Stimulated activated CD4-positive, alpha-beta T cell treated with anti-CD3 and anti-CD28 coated beads, Interleukin-2, amount 100 ng/mL, for 48 hours (primary cell): Measurements from ENCODE around the gene ZNF787.
"Not testable (repeated sequence)": the region's sequence is repeated elsewhere in the genome, so short reads cannot be mapped to it uniquely, and the experiment has no call there.

Experiments
- DNase-seq, 2 donors: peaks; one replicate each; pipeline ENCODE4 v3.0.0-alpha.2; 2020

ZNF787 gene

DNA sequence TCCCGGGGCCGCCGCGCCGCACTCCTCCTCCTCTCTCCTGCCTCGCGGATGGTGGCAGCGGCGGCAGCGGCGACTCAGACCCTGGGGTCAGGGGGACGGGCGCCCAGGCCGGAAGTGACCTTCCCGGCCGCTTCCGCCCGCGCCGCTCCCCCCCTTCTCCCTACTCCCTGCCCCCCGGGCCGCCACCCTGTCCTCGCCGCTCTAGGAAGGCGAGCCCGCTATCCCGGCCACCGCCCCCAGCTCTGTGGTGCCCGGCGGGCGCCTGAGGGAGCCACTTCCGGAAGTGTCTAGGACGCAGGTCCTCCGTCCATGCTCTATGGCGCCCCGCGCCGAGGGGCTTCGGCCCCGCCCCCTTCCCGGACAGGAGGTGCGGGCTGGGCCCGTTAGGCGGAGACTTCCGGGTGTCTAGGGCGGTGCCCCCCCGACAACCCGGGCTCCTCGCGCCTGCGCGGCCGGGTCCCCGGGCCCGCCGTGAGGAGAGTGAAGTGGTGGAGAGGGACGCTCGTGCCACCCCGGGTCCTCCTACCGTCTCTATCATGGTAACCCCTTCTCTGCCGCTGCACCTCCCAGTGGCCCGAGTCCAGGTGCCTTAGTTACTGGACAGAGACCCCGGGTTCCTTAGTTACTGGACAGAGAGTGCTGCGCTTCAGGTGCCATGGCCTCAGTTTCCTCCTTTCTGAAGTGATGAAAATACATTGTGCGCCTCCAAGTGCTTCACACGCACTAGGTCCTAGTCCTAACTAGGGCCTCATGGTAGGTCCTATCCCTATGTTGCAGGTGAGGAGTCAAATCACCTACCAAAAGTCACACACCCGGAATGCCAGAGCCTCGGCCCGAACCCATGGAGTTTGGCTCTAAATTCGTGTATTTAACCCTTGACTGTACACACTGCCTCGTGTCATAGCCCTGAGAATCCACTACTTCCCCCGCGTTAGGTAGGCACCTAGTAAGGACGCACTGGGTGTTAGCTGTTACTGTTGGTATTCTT, at the start of gene ZNF787:
Gene ZNF787, minus strand, starts transcription at position 116 of the 988 bp plus-strand sequence. CDS start 18,078 bp downstream, outside the sequence.
- peak; percentile 92 to 95 for DNase-seq

GRCh38 chr19:56170261-56170660, 49.2 kb upstream of the ZNF787 start:
- DNase-seq: no peak

GRCh38 chr19:56167064-56167578, 46.0 kb upstream of the ZNF787 start:
- no peak for DNase-seq

- no peak for DNase-seq
Observed at GRCh38 chr19:56163097-56163496, 42.0 kb upstream of the ZNF787 start.

- DNase-seq: peak in 1 of 2 donors; percentile 24
Observed at GRCh38 chr19:56162258-56162657, 41.2 kb upstream of the ZNF787 start.

GRCh38 chr19:56161534-56161933, 40.4 kb upstream of the ZNF787 start:
- DNase-seq: no peak

- DNase-seq: no peak
Observed at GRCh38 chr19:56159622-56160271, 38.7 kb upstream of the ZNF787 start.

GRCh38 chr19:56159009-56159559, 38.0 kb upstream of the ZNF787 start:
- no peak for DNase-seq

DNA sequence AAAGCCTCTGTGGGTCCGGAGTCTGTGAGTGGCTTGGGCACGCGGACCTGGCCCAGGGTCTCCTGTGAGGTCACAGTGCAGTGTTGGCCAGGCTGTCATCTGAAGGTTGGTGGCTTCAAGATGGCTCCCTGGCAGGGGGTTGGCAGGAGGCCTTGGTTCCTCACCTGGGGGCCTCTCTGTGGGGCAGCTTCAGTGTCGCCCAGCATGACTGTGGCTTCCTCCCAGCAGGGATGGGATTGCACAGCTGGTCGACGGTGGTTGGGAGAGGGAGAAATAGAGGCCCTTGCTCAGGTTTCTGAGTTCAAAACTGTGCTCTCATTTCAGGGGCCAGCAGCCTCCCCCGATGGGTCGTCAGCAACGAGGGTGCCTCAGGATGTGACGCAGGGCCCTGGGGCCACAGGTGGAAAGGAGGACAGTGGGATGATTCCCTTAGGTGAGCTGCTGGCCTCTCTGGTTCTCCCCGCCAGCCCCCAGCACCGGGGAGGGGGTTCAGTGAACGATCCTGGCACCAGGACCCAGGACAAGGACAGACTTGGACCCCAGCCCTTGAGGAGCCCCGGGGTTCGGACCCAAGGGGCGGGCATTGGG, 37.2 kb upstream of the ZNF787 start:
- DNase-seq: no peak

- no peak for DNase-seq
Observed at GRCh38 chr19:56156768-56157167, 35.7 kb upstream of the ZNF787 start.

- DNase-seq: no peak
Observed at GRCh38 chr19:56155124-56155687, 34.1 kb upstream of the ZNF787 start.

GRCh38 chr19:56153507-56153906, 32.4 kb upstream of the ZNF787 start:
- DNase-seq: no peak

DNA sequence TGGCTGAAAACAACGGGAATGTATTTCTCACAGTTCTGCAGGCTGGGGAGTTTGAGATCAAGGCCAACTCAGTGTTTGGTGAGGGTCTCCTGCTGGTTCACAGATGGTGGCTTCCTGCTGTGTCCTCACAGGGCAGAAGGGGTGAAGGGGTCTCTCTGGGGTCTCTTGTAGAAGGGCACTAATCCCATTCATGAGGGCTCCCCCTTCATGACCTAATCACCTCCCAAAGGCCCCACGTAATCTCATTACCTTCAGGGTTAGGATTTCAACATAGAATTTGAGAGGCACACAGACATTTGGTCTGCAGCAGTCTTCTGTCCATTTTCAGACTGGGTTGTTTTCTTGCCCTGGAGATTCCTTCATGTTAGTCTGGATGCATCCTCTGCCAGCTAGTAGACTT, 31.5 kb upstream of the ZNF787 start:
- no peak for DNase-seq

DNA sequence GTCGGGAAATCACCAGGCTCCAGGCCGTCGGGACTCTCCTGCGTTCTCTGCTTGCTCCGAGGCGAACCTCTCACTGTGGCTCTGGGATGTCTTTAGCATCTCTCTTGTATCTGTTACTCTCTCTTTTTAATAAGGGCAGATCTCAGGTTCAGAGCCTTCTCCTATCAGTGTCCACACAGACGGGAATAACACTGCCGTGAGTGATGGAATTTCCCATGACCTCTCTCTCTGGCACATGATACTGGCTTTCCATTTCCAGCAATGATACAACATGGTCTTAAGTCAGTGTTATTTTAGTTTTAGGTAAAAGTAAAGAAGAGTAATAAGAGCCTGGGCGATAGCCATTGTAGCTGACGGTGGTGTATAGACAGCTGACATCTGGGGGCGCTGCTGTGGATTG, 29.3 kb upstream of the ZNF787 start:
- no peak for DNase-seq

DNA sequence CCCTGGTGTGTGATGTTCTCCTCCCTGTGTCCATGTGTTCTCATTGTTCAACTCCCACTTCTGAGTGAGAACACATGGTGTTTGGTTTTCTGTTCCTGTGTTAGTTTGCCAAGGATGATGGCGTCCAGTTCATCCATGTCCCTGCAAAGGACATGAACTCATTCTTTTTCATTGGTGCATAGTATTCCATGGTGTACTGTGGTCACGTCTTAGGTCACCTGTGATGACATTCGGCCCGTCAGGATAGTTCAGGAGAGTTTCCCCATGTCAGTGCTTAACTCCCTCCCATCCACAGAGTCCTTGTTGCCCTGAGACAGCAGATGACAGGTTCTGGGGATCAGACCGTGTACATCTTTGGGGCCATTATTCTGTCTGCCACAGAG, 28.6 kb upstream of the ZNF787 start:
- no peak for DNase-seq

- not testable (repeated sequence) for DNase-seq
Observed at GRCh38 chr19:56148955-56149655, 28.0 kb upstream of the ZNF787 start.

DNA sequence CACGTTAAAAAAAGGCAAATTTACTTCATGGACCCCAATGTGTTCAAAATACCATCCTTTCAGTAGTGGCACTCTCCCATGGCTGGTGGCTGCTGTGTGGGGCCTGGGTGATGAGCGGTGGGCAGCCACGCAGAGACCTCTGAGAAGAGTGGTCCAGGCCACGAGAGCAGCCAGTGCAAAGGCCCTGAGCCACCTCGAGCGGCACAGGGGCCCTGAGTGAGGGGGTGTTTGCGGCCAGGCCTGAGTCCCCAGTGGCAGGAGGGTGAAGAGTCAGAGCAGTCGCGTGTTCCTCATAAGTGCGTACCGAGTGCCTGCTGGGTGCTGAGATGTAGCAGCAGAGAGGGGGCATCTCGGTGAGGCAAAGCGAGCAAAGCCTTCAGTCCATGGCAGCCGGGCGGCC, 27.0 kb upstream of the ZNF787 start:
- DNase-seq: no peak

DNA sequence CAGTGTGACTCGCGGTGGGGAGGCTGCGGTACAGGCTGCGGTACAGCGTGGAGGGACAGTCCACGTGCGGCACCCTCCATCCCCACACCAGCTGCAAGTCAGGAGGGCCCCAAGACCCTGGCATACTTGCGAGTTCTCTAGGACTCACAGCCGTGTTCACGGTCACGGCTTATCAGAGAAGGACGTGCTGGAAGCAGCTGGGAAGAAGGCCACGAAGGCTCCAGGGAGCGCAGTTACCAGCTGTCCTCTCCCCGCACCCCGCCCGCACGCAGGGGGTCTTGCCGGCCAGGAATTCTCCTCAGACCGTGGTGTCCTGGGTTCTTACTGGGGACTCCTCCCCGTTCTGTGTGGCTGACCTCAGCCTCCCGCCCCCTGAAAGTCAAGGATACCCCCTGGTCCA, 26.2 kb upstream of the ZNF787 start:
- no peak for DNase-seq

DNA sequence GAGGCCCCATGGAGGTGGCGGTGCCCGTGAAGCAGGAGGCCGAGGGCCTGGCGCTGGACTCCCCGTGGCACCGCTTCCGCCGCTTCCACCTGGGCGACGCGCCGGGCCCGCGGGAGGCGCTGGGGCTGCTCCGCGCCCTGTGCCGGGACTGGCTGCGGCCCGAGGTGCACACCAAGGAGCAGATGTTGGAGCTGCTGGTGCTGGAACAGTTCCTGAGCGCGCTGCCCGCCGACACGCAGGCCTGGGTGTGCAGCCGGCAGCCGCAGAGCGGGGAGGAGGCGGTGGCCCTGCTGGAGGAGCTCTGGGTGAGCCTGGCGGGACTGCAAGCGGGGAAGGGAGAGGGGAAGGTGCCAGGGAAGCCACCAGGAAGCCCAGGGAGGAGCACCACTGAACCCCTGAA, 25.8 kb upstream of the ZNF787 start:
- DNase-seq: no peak

DNA sequence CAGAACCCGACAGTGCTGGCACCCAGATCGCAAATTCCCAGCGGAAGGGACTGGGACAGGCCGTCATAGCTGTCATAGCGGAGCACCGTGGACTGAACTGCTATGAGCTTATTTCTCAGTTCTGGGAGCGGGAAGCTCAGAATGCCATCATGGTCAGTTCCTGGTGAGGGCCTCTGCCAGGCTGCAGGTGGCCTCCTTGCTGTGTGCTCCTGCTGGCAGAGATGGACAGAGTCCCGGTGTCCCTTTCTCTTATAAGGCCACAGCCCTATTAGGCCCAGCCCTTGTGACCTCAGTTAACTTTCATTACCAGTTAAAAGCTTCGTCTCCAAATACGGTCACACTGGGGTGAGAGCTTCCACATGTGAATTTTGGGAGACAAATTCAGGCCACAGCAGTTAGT, 24.6 kb upstream of the ZNF787 start:
- no peak for DNase-seq

- DNase-seq: no peak
Observed at GRCh38 chr19:56144831-56145230, 23.7 kb upstream of the ZNF787 start.

DNA sequence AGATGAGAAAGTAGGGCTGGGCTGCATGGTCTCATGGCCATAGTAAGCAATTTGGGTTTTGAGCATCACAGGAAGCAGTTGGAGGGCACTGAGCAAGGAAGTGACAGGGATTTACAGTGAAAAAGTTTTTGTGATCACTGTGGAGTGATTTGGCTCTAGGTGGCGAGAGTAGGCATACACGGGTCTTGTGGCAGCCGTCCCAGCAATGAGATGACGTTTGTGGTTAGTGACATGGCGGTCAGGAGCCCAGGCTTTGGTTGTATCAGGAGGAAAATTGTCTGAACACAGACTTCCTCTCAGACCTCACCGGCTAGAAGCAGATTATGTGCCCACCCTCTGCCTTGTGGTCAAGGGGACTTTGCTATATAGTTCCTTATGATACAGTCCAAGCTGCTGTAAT, 23.3 kb upstream of the ZNF787 start:
- DNase-seq: no peak
